ENCODE data around the gene FOXO3.
"Not testable (repeated sequence)": the region's sequence is repeated elsewhere in the genome, so short reads cannot be mapped to it uniquely, and the experiment has no call there.

Gene FOXO3

GRCh38 chr6:108555399-108556052, 5.2 kb upstream of the FOXO3 start:
- DNase-seq (ENCODE audit: low read depth in 2 of 2), result no peak

GRCh38 chr6:108556250-108556649, 4.5 kb upstream of the FOXO3 start:
- no peak for DNase-seq (ENCODE audit: low read depth in 2 of 2)

GRCh38 chr6:108556866-108557493, 3.7 kb upstream of the FOXO3 start:
- DNase-seq (ENCODE audit: low read depth in 2 of 2), result no peak

GRCh38 chr6:108557494-108558371, 3.0 kb upstream of the FOXO3 start:
- peak; percentile 51 to 67 for DNase-seq (ENCODE audit: low read depth in 2 of 2)

GRCh38 chr6:108558372-108559096, 2.2 kb upstream of the FOXO3 start:
- peak; percentile 88 to 92 for DNase-seq (ENCODE audit: low read depth in 2 of 2)

GRCh38 chr6:108559097-108559883, 1.4 kb upstream of the FOXO3 start:
- peak; percentile 62 to 64 for DNase-seq (ENCODE audit: low read depth in 2 of 2)

GRCh38 chr6:108559884-108560462, 744 bp upstream of the FOXO3 start:
- DNase-seq (ENCODE audit: low read depth in 2 of 2), result no peak

GRCh38 chr6:108561309-108561647, 561 bp downstream of the FOXO3 start:
- not testable (repeated sequence) for DNase-seq (ENCODE audit: low read depth in 2 of 2)

- no peak for DNase-seq (ENCODE audit: low read depth in 2 of 2)
Measured at GRCh38 chr6:108561742-108562502, 1.2 kb downstream of the FOXO3 start.

- no peak for DNase-seq (ENCODE audit: low read depth in 2 of 2)
Measured at GRCh38 chr6:108562503-108562993, 1.8 kb downstream of the FOXO3 start.

GRCh38 chr6:108563292-108563691, 2.6 kb downstream of the FOXO3 start:
- no peak for DNase-seq (ENCODE audit: low read depth in 2 of 2)

GRCh38 chr6:108564178-108564577, 3.5 kb downstream of the FOXO3 start:
- DNase-seq (ENCODE audit: low read depth in 2 of 2), result no peak

GRCh38 chr6:108565091-108565766, 4.5 kb downstream of the FOXO3 start:
- no peak for DNase-seq (ENCODE audit: low read depth in 2 of 2)

- DNase-seq (ENCODE audit: low read depth in 2 of 2), result no peak
Measured at GRCh38 chr6:108565893-108566292, 5.2 kb downstream of the FOXO3 start.

- DNase-seq (ENCODE audit: low read depth in 2 of 2), result no peak
Measured at GRCh38 chr6:108566406-108566805, 5.7 kb downstream of the FOXO3 start.

- no peak for DNase-seq (ENCODE audit: low read depth in 2 of 2)
Measured at GRCh38 chr6:108568101-108568500, 7.4 kb downstream of the FOXO3 start.

GRCh38 chr6:108568551-108569305, 8.0 kb downstream of the FOXO3 start:
- DNase-seq (ENCODE audit: low read depth in 2 of 2), result no peak

GRCh38 chr6:108570517-108570916, 9.8 kb downstream of the FOXO3 start:
- no peak for DNase-seq (ENCODE audit: low read depth in 2 of 2)
